Endothelial cell of umbilical vein (primary cell): Measurements from ENCODE around the gene C1QTNF7. TPM values are rescaled to one million over a fixed set of nuclear protein-coding genes. Genes with fewer than 3 reads are reported as not detected.

Experiments used
- BruUV-seq: library from RNA; stranded (reverse); fragments of 400-500 nt; replicated peaks from 2 replicates; lab custom pipeline; 2021; lab: Mats Ljungman, UMichigan
- CTCF ChIA-PET: fragments of 300-600, 350-600 bp; sonication (Branson Sonifier 250); formaldehyde crosslinking; loops from one replicate; lab custom pipeline; 2021; ENCODE audit warnings: antibody characterized with exemption, inconsistent platforms; lab: Charles Lee
- POLR2A ChIA-PET: fragments of 300-600, 350-600 bp; sonication (Branson Sonifier 250); formaldehyde crosslinking; loops from one replicate; lab custom pipeline; 2021; ENCODE audit warnings: antibody characterized with exemption, inconsistent platforms; lab: Charles Lee
- DNase-seq: peaks from one replicate; pipeline ENCODE4 v3.0.0-alpha.2; 2011; ENCODE audit warnings: low read depth, low spot score
- FAIRE-seq: peaks from 2 replicates; lab custom pipeline; 2011; peaks lifted over from hg19 to GRCh38; lab: Jason Lieb, UNC
- H2AFZ ChIP-seq: 2 replicates; pipeline ENCODE4 v1.6.0; 2012; ENCODE audit warnings: low read depth, low read length, control low read depth, inconsistent platforms
- H3K27ac ChIP-seq: 2 replicates; pipeline ENCODE4 v1.5.1; 2011; ENCODE audit warnings: low read depth, mild to moderate bottlenecking, control low read depth, low read length, moderate library complexity; ENCODE audit not compliant: insufficient read depth
- H3K27me3 ChIP-seq, 2 experiments: 2 replicates each; pipeline versions ENCODE4 v1.6.0 to v1.6.1; 2011; ENCODE audit warnings: low read length in 2 of 2, mixed read lengths in 1 of 2; ENCODE audit not compliant: control insufficient read depth in 2 of 2, insufficient read depth in 2 of 2
- H3K36me3 ChIP-seq, 2 experiments: 2 replicates in 1 of 2; 3 replicates in 1 of 2; pipeline ENCODE4 v1.5.1; 2011; ENCODE audit warnings: low read length in 2 of 2, mild to moderate bottlenecking in 1 of 2, moderate library complexity in 1 of 2; ENCODE audit not compliant: control insufficient read depth in 2 of 2, insufficient read depth in 2 of 2; ENCODE audit errors: extremely low read depth in 1 of 2
- H3K4me1 ChIP-seq: 3 replicates; pipeline ENCODE4 v1.5.1; 2011; ENCODE audit warnings: mild to moderate bottlenecking, low read length; ENCODE audit not compliant: control insufficient read depth, insufficient read depth; ENCODE audit errors: extremely low read depth
- H3K4me2 ChIP-seq: 2 replicates; pipeline ENCODE4 v1.6.1; 2011; ENCODE audit warnings: low read length, control low read depth, mixed read lengths; ENCODE audit not compliant: insufficient read depth
- H3K4me3 ChIP-seq, 3 experiments: fragments of 200-600 bp in 1 of 3; sonication (generic), shearing (Covaris generic) in 1 of 3; replicated peaks in 1 of 3; 2 replicates each; pipeline ENCODE4 v1.5.1; 2011 to 2016; ENCODE audit warnings: control low read depth in 3 of 3, low read length in 3 of 3, mild to moderate bottlenecking in 2 of 3, inconsistent platforms in 1 of 3, low read depth in 1 of 3, moderate library complexity in 1 of 3; ENCODE audit not compliant: insufficient read depth in 1 of 3
- H3K79me2 ChIP-seq: 2 replicates; pipeline ENCODE4 v1.6.0; 2012; ENCODE audit warnings: low read length, inconsistent platforms; ENCODE audit not compliant: control insufficient read depth, insufficient read depth
- H3K9ac ChIP-seq: replicated peaks from 2 replicates; pipeline ENCODE3; 2011; ENCODE audit warnings: low read length, control low read depth; ENCODE audit not compliant: insufficient read depth; ENCODE audit errors: extremely low read depth
- H3K9me1 ChIP-seq: replicated peaks from 3 replicates; pipeline ENCODE4 v1.6.0; 2011; ENCODE audit warnings: mild to moderate bottlenecking, low read length; ENCODE audit not compliant: control insufficient read depth, insufficient read depth; ENCODE audit errors: extremely low read depth
- H3K9me3 ChIP-seq: replicated peaks from 2 replicates; pipeline ENCODE4 v1.5.1; 2012; ENCODE audit warnings: low read length, inconsistent platforms; ENCODE audit not compliant: control insufficient read depth, insufficient read depth
- H4K20me1 ChIP-seq: replicated peaks from 2 replicates; pipeline ENCODE3; 2011; ENCODE audit warnings: mild to moderate bottlenecking, low read length; ENCODE audit not compliant: control insufficient read depth, insufficient read depth; ENCODE audit errors: extremely low read depth
- EZH2 ChIP-seq: IDR thresholded peaks from 2 replicates; pipeline ENCODE4 v1.6.1; 2012; ENCODE audit warnings: borderline replicate concordance, low read depth, mild to moderate bottlenecking, moderate library complexity, low read length, inconsistent platforms; ENCODE audit not compliant: severe bottlenecking
- FOS ChIP-seq: IDR thresholded peaks from 2 replicates; pipeline ENCODE4 v1.6.1; 2011; ENCODE audit warnings: mild to moderate bottlenecking, low read length, moderate library complexity, borderline replicate concordance; ENCODE audit not compliant: insufficient read depth
- GATA2 ChIP-seq: IDR thresholded peaks from 2 replicates; pipeline ENCODE4 v1.7.0; 2011; ENCODE audit warnings: low read depth, mild to moderate bottlenecking, moderate library complexity, mixed read lengths, low read length; ENCODE audit not compliant: insufficient read length, insufficient read depth
- JUN ChIP-seq: IDR thresholded peaks from 2 replicates; pipeline ENCODE4 v1.6.1; 2011; ENCODE audit warnings: borderline replicate concordance, low read depth; ENCODE audit not compliant: insufficient read length, insufficient read depth
- MAX ChIP-seq: IDR thresholded peaks from 2 replicates; pipeline ENCODE4 v1.6.1; 2011; ENCODE audit not compliant: insufficient read depth, insufficient read length
- MYC ChIP-seq: IDR thresholded peaks from one replicate; pipeline ENCODE4 v1.6.1; 2011; ENCODE audit warnings: mild to moderate bottlenecking, low read depth, low read length
- POLR2A ChIP-seq: IDR thresholded peaks from 2 replicates; pipeline ENCODE4 v1.6.1; 2012; ENCODE audit warnings: low read depth, mild to moderate bottlenecking, control low read depth, low read length
- POLR2AphosphoS5 ChIP-seq: IDR thresholded peaks from 2 replicates; pipeline ENCODE4 v1.6.1; 2012; ENCODE audit warnings: low read depth, mild to moderate bottlenecking, control low read depth, low read length, moderate library complexity; ENCODE audit not compliant: insufficient read depth
- dilution Hi-C: fragments of 300-500 bp; cut with MboI; formaldehyde crosslinking; loops from one replicate; pipeline ENCODE4 v1.15.0; 2019; ENCODE audit warnings: low sequenced_read_pairs; ENCODE audit not compliant: extremely low pct_ligation_motif_present
- intact Hi-C: fragments of 100-400 bp; cut with micrococcal nuclease; formaldehyde crosslinking; loops from one replicate; pipeline ENCODE4 v1.10.0; 2022
- polyA plus RNA-seq, 4 experiments: library from polyadenylated mRNA; depleted of rRNA in 3 of 4; stranded (reverse) in 3 of 4; unstranded in 1 of 4; fragments of >200 nt; gene quantifications; 2 replicates each; pipeline versions ENCODE4 v1.2.1 to v1.2.3, GENCODE V29; 2011 to 2012; ENCODE audit warnings: missing spikeins in 1 of 4
- total RNA-seq: library from RNA; stranded (reverse); gene quantifications from 2 replicates; pipeline ENCODE4 v1.2.3, GENCODE V29; 2021
- TF ChIP-seq, protein P1 (sequence below), 2 donors: IDR thresholded peaks; 1 replicate in 1 of 2; 2 replicates in 1 of 2; pipeline ENCODE4 v1.5.1; 2011; ENCODE audit warnings: low read length in 2 of 2, mild to moderate bottlenecking in 2 of 2, moderate library complexity in 2 of 2, control low read depth in 1 of 2, inconsistent platforms in 1 of 2, low read depth in 1 of 2; ENCODE audit not compliant: insufficient read depth in 1 of 2; ENCODE audit errors: extremely low read depth in 1 of 2

The C1QTNF7 gene
- total and polyA plus RNA-seq, 2 donors (not counting 3 experiments of a cell fraction or from before 2014, with no cell fraction given): not detected

DNA sequence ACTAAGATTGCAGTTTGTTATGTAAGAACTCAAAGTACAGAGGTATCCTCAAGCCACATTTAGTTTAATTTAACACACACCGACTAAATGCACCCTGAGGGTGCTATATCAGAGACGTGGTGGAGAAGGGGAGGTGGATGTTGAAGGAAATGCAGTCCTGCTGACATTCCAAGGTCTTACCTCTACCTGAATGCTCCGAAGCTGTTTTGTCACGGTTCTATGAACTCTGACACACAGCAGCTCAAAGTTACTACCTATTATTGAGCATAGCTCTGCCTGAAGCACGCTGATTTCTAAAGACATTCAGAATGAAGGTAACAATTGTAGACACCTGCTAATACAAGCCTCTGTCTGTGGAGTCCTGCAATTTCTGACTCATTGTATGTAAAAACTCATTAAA, 48.6 kb downstream of the C1QTNF7 start:
- H3K4me2 ChIP-seq: no peak overlapping the region
- H3K9me1 ChIP-seq: no peaks in the 10 kb centered on the region
- H4K20me1 ChIP-seq: no peaks in the 10 kb centered on the region
- H3K27me3 ChIP-seq: no peaks in the 10 kb centered on the region
- TF ChIP-seq MYC (no peak), GATA2 (no peak), POLR2AphosphoS5 (no peak), POLR2A (no peak), EZH2 (no peak), FOS (no peak), MAX (no peak), JUN (no peak)
- TF ChIP-seq, protein P1, sequence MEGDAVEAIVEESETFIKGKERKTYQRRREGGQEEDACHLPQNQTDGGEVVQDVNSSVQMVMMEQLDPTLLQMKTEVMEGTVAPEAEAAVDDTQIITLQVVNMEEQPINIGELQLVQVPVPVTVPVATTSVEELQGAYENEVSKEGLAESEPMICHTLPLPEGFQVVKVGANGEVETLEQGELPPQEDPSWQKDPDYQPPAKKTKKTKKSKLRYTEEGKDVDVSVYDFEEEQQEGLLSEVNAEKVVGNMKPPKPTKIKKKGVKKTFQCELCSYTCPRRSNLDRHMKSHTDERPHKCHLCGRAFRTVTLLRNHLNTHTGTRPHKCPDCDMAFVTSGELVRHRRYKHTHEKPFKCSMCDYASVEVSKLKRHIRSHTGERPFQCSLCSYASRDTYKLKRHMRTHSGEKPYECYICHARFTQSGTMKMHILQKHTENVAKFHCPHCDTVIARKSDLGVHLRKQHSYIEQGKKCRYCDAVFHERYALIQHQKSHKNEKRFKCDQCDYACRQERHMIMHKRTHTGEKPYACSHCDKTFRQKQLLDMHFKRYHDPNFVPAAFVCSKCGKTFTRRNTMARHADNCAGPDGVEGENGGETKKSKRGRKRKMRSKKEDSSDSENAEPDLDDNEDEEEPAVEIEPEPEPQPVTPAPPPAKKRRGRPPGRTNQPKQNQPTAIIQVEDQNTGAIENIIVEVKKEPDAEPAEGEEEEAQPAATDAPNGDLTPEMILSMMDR (IDR thresholded peaks at IDR 0.05; ENCODE audit: extremely low read depth in 1 of 2, insufficient read depth in 1 of 2, low read depth in 1 of 2, low read length in 2 of 2): no peak
- no peak overlapping the region for H3K27ac ChIP-seq
- no TSS peak for BruUV-seq
- FAIRE-seq (no peak), DNase-seq (no peak)
- intact Hi-C loops (loop anchor here (10.0 kb wide), 2 partner anchors 718 to 788 kb away; no protein-coding TSS in a partner anchor), dilution Hi-C loops (no loop called here)
- no peaks in the 10 kb centered on the region for H3K36me3 ChIP-seq
- H2AFZ ChIP-seq: no peak overlapping the region
- no peaks in the 10 kb centered on the region for H3K9me3 ChIP-seq
- H3K4me1 ChIP-seq: peaks cover 10% of the 10 kb centered on the region
- POLR2A ChIA-PET: no interaction called here
- H3K4me3 ChIP-seq: no peak overlapping the region
- no peak overlapping the region for H3K9ac ChIP-seq
- CTCF ChIA-PET: interaction anchor here (0.9 to 3.5 kb wide), 3 partner anchors 19 to 480 kb away, joined by 3 to 12 read pairs (median 9); no protein-coding TSS in a partner anchor
- H3K79me2 ChIP-seq: no peaks in the 10 kb centered on the region
